GM18502 (cell line): ENCODE measurements around the gene JMY.
A peak's percentile ranks its signal among the peaks of the same experiment; 100 is the strongest.

ENCODE experiments used
- ATAC-seq: cut with Tn5 transposase; IDR thresholded peaks from one replicate; pipeline ENCODE4 v1.9.1; 2021; ENCODE audit warnings: mild to moderate bottlenecking; ENCODE audit not compliant: unreplicated experiment, poor library complexity

JMY gene

GRCh38 chr5:79235634-79236361, at the start of gene JMY:
Gene JMY, plus strand, starts transcription at chr5:79236131. Its CDS starts 520 bp downstream, at chr5:79236651.
- ATAC-seq: peak; percentile 77

GRCh38 chr5:79186455-79186854, 49.5 kb upstream of the JMY start:
- no peak for ATAC-seq

- no peak for ATAC-seq
These were observed 46.3 kb upstream of the JMY start for GRCh38 chr5:79189439-79190234.

- ATAC-seq: no peak
These were observed 45.7 kb upstream of the JMY start for GRCh38 chr5:79190235-79190529.

GRCh38 chr5:79191457-79191856, 44.5 kb upstream of the JMY start:
- ATAC-seq: no peak

- no peak for ATAC-seq
These were observed 42.3 kb upstream of the JMY start for GRCh38 chr5:79193643-79194042.

- no peak for ATAC-seq
These were observed 35.3 kb upstream of the JMY start for GRCh38 chr5:79200573-79201183.

GRCh38 chr5:79201206-79201605, 34.7 kb upstream of the JMY start:
- no peak for ATAC-seq

GRCh38 chr5:79202076-79202475, 33.9 kb upstream of the JMY start:
- no peak for ATAC-seq

- no peak for ATAC-seq
These were observed 30.0 kb upstream of the JMY start for GRCh38 chr5:79205965-79206364.

- no peak for ATAC-seq
These were observed 29.4 kb upstream of the JMY start for GRCh38 chr5:79206541-79206940.

GRCh38 chr5:79209505-79209904, 26.4 kb upstream of the JMY start:
- no peak for ATAC-seq

GRCh38 chr5:79224286-79224984, 11.5 kb upstream of the JMY start:
- no peak for ATAC-seq

- ATAC-seq: no peak
These were observed 10.9 kb upstream of the JMY start for GRCh38 chr5:79225026-79225425.

- no peak for ATAC-seq
These were observed 10.5 kb upstream of the JMY start for GRCh38 chr5:79225441-79225840.

GRCh38 chr5:79227484-79228025, 8.4 kb upstream of the JMY start:
- no peak for ATAC-seq

GRCh38 chr5:79229357-79230174, 6.4 kb upstream of the JMY start:
- peak; percentile 81 for ATAC-seq

GRCh38 chr5:79235261-79235633, 684 bp upstream of the JMY start:
- no peak for ATAC-seq

GRCh38 chr5:79236362-79236969, 535 bp downstream of the JMY start:
- ATAC-seq: peak; percentile 39
